Regular cardiac myocyte (primary cell): ENCODE data around the gene AKT2. TPM values are rescaled to one million over a fixed set of nuclear protein-coding genes. Genes with fewer than 3 reads are reported as not detected.

Source experiments
- total RNA-seq: library from RNA; depleted of rRNA; stranded (reverse); fragments of >200 nt; gene quantifications from 2 replicates; pipeline ENCODE4 v1.2.3, GENCODE V29; 2014

Gene AKT2
- 63.5 and 64.5 TPM in 2 replicates for total RNA-seq

GRCh38 chr19:40284501-40285352 is at the start of gene AKT2:
TSS of gene AKT2 (minus strand) at chr19:40285345. CDS start at chr19:40265267, 20,078 bp downstream.

GRCh38 chr19:40217934-40218890 is 66.9 kb downstream of the AKT2 start, which contains the start of gene TTC9B:
TSS of gene TTC9B (minus strand) at chr19:40218384. CDS start at chr19:40218381, 3 bp downstream.

GRCh38 chr19:40190891-40191835 is 94.0 kb downstream of the AKT2 start, which contains the start of gene MAP3K10:
TSS of gene MAP3K10 (plus strand) at chr19:40191426. CDS start at chr19:40192032, 606 bp downstream.

Other genes with a start within 250 kb of the AKT2 start
- 8.4 and 12.7 TPM in 2 replicates for gene ZNF780B, start 229.1 kb downstream of the AKT2 start, total RNA-seq
- 20.1 and 21.1 TPM in 2 replicates for gene ZNF780A, start 194.4 kb downstream of the AKT2 start, total RNA-seq
- gene MAP3K10, start 93.9 kb downstream of the AKT2 start, total RNA-seq = 6.9 and 7.6 TPM in 2 replicates
- not detected in 2 replicates for gene TTC9B, start 67.0 kb downstream of the AKT2 start, total RNA-seq
- under 0.01 and 0.19 TPM in 2 replicates for gene CCNP, start 58.7 kb downstream of the AKT2 start, total RNA-seq
- gene C19orf47, start 63.1 kb upstream of the AKT2 start, total RNA-seq = 8.2 and 9.0 TPM in 2 replicates
- 118 and 344 TPM in 2 replicates for gene PLD3, start 63.4 kb upstream of the AKT2 start, total RNA-seq
- 0.19 and 0.28 TPM in 2 replicates for gene HIPK4, start 104.8 kb upstream of the AKT2 start, total RNA-seq
- 0.58 and 1.7 TPM in 2 replicates for gene PRX, start 128.0 kb upstream of the AKT2 start, total RNA-seq
- 23.4 and 47.7 TPM in 2 replicates for gene SERTAD1, start 140.6 kb upstream of the AKT2 start, total RNA-seq
- 20.6 and 28.9 TPM in 2 replicates for gene SERTAD3, start 159.0 kb upstream of the AKT2 start, total RNA-seq
- 63.1 and 82.1 TPM in 2 replicates for gene BLVRB, start 180.4 kb upstream of the AKT2 start, total RNA-seq
- gene SPTBN4, start 181.7 kb upstream of the AKT2 start, total RNA-seq = 0.77 and 3.7 TPM in 2 replicates